Measurements from ENCODE around the gene OR7G1. TPM values are rescaled to one million over a fixed set of nuclear protein-coding genes. Genes with fewer than 3 reads are reported as not detected.

The OR7G1 gene
- total RNA-seq, 2 donors from 2014 or later, result not detected

GRCh38 chr19:9107375-9107774 lies 8.2 kb downstream of the OR7G1 start, which contains the start of gene OR7G2:
Gene OR7G2 (minus strand): TSS chr19:9107475. CDS start chr19:9103243, 4,232 bp downstream.
- no peak for DNase-seq (ENCODE audit: low spot score)
- Histone ChIP-seq H3K27me3 (replicated peaks; ENCODE audit: insufficient read depth) (no peaks in the 10 kb centered on the region), H3K36me3 (no peaks in the 10 kb centered on the region)

DNA sequence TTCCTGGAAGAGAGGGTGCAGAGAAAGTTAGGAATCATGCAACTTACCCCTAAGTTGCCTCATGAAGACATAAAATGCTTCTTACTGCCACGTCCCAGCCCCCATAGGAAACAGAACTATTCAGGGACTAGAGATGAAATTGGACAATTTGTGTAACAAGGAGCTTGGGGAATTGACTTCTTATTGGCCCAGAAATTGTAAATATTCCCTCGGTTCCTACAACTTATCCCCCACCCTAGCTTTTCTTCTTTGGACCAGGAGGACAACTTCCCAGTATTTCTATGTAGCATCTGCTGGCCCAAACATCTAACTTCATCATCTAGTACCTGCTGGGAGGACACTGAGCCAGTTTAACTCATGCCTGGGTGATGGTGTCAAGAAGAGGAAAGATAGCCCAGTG lies 28.8 kb downstream of the OR7G1 start, which contains the start of gene OR1M1:
OR1M1 (plus strand) TSS at position 301 of the 400 bp plus-strand sequence. CDS start 6,184 bp downstream, outside the sequence.
- TF ChIP-seq, protein P1, sequence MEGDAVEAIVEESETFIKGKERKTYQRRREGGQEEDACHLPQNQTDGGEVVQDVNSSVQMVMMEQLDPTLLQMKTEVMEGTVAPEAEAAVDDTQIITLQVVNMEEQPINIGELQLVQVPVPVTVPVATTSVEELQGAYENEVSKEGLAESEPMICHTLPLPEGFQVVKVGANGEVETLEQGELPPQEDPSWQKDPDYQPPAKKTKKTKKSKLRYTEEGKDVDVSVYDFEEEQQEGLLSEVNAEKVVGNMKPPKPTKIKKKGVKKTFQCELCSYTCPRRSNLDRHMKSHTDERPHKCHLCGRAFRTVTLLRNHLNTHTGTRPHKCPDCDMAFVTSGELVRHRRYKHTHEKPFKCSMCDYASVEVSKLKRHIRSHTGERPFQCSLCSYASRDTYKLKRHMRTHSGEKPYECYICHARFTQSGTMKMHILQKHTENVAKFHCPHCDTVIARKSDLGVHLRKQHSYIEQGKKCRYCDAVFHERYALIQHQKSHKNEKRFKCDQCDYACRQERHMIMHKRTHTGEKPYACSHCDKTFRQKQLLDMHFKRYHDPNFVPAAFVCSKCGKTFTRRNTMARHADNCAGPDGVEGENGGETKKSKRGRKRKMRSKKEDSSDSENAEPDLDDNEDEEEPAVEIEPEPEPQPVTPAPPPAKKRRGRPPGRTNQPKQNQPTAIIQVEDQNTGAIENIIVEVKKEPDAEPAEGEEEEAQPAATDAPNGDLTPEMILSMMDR (IDR thresholded peaks at IDR 0.05), result no peak
- ATAC-seq (ENCODE audit: insufficient number of reproducible peaks, low FRiP score, low read depth) (no peak), DNase-seq (ENCODE audit: low spot score) (no peak)
- Histone ChIP-seq H3K36me3 (no peaks in the 10 kb centered on the region), H3K4me1 (ENCODE audit: control insufficient read depth in 1 of 2, low read depth in 2 of 2) (no peaks in the 10 kb centered on the region), H3K27ac (no peak within 1 kb of the TSS), H3K4me3 (no peak within 1 kb of the TSS), H3K9me3 (no peaks in the 10 kb centered on the region), H3K27me3 (replicated peaks; ENCODE audit: insufficient read depth) (no peaks in the 10 kb centered on the region)

More at GRCh38 chr19:9107375-9107774, 8.2 kb downstream of the OR7G1 start, which contains the start of gene OR7G2:
- Histone ChIP-seq H3K4me3 (no peak within 1 kb of the TSS), H3K9me3 (no peaks in the 10 kb centered on the region), H3K27ac (no peak within 1 kb of the TSS), H3K4me1 (ENCODE audit: control insufficient read depth in 1 of 2, low read depth in 2 of 2) (no peaks in the 10 kb centered on the region)
- TF ChIP-seq, protein P1 (IDR thresholded peaks at IDR 0.05), result no peak
- no peak for ATAC-seq (ENCODE audit: insufficient number of reproducible peaks, low FRiP score, low read depth)

GRCh38 chr19:9078651-9079050 lies 36.9 kb downstream of the OR7G1 start:
- Histone ChIP-seq H3K9me3 (no peaks in the 10 kb centered on the region), H3K36me3 (no peaks in the 10 kb centered on the region), H3K27me3 (replicated peaks; ENCODE audit: insufficient read depth) (no peaks in the 10 kb centered on the region), H3K27ac (no peak overlapping the region), H3K4me1 (ENCODE audit: control insufficient read depth in 1 of 2, low read depth in 2 of 2) (peaks cover 0 to 12% of the 10 kb centered on the region in 2 donors), H3K4me3 (no peak overlapping the region)
- ATAC-seq (ENCODE audit: insufficient number of reproducible peaks, low FRiP score, low read depth), result no peak
- TF ChIP-seq, protein P1 (IDR thresholded peaks at IDR 0.05), result no peak
- DNase-seq (ENCODE audit: low spot score), result no peak

GRCh38 chr19:9076901-9077300 lies 38.7 kb downstream of the OR7G1 start:
- peaks cover 0 to 12% of the 10 kb centered on the region in 2 donors for H3K4me1 ChIP-seq (ENCODE audit: control insufficient read depth in 1 of 2, low read depth in 2 of 2)
- H3K27me3 ChIP-seq (replicated peaks; ENCODE audit: insufficient read depth), result no peaks in the 10 kb centered on the region
- H3K27ac ChIP-seq, result no peak overlapping the region
- DNase-seq (ENCODE audit: low spot score), result no peak
- TF ChIP-seq, protein P1 (IDR thresholded peaks at IDR 0.05), result no peak
- H3K36me3 ChIP-seq, result no peaks in the 10 kb centered on the region
- H3K4me3 ChIP-seq, result no peak overlapping the region
- no peak for ATAC-seq (ENCODE audit: insufficient number of reproducible peaks, low FRiP score, low read depth)
- no peaks in the 10 kb centered on the region for H3K9me3 ChIP-seq

GRCh38 chr19:9075064-9075949 lies 40.3 kb downstream of the OR7G1 start:
- Histone ChIP-seq H3K27me3 (replicated peaks; ENCODE audit: insufficient read depth) (no peaks in the 10 kb centered on the region), H3K4me1 (ENCODE audit: control insufficient read depth in 1 of 2, low read depth in 2 of 2) (peaks cover 0 to 12% of the 10 kb centered on the region in 2 donors), H3K9me3 (no peaks in the 10 kb centered on the region), H3K36me3 (no peaks in the 10 kb centered on the region), H3K4me3 (no peak overlapping the region), H3K27ac (no peak overlapping the region)
- DNase-seq (ENCODE audit: low spot score) (peak; percentile 50), ATAC-seq (ENCODE audit: insufficient number of reproducible peaks, low FRiP score, low read depth) (no peak)
- TF ChIP-seq, protein P1 (IDR thresholded peaks at IDR 0.05), result no peak
